ENCODE data around the gene FBXO39.
"Not testable (repeated sequence)": the region's sequence is repeated elsewhere in the genome, so short reads cannot be mapped to it uniquely, and the experiment has no call there.

DNA sequence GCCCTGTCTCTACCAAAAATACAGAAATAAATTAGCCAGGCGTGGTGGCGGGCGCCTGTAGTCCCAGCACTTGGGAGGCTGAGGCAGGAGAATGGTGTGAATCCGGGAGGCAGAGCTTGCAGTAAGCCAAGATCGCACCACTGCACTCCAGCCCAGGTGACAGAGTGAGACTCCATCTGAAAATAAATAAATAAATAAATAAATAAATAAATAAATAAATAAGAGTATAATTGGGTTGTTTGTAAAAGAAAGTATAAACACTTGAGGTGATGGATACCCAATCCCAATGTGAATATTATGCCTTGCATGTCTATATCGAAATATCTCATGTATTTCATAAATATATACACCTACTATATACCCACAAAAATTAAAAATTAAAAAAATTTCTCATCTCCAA is 29.4 kb upstream of the FBXO39 start:
- TF ChIP-seq, protein P1, sequence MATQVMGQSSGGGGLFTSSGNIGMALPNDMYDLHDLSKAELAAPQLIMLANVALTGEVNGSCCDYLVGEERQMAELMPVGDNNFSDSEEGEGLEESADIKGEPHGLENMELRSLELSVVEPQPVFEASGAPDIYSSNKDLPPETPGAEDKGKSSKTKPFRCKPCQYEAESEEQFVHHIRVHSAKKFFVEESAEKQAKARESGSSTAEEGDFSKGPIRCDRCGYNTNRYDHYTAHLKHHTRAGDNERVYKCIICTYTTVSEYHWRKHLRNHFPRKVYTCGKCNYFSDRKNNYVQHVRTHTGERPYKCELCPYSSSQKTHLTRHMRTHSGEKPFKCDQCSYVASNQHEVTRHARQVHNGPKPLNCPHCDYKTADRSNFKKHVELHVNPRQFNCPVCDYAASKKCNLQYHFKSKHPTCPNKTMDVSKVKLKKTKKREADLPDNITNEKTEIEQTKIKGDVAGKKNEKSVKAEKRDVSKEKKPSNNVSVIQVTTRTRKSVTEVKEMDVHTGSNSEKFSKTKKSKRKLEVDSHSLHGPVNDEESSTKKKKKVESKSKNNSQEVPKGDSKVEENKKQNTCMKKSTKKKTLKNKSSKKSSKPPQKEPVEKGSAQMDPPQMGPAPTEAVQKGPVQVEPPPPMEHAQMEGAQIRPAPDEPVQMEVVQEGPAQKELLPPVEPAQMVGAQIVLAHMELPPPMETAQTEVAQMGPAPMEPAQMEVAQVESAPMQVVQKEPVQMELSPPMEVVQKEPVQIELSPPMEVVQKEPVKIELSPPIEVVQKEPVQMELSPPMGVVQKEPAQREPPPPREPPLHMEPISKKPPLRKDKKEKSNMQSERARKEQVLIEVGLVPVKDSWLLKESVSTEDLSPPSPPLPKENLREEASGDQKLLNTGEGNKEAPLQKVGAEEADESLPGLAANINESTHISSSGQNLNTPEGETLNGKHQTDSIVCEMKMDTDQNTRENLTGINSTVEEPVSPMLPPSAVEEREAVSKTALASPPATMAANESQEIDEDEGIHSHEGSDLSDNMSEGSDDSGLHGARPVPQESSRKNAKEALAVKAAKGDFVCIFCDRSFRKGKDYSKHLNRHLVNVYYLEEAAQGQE (IDR thresholded peaks at IDR 0.05; ENCODE audit: insufficient replicate concordance, low read depth), result not testable (repeated sequence)
- TF ChIP-seq, protein P2, sequence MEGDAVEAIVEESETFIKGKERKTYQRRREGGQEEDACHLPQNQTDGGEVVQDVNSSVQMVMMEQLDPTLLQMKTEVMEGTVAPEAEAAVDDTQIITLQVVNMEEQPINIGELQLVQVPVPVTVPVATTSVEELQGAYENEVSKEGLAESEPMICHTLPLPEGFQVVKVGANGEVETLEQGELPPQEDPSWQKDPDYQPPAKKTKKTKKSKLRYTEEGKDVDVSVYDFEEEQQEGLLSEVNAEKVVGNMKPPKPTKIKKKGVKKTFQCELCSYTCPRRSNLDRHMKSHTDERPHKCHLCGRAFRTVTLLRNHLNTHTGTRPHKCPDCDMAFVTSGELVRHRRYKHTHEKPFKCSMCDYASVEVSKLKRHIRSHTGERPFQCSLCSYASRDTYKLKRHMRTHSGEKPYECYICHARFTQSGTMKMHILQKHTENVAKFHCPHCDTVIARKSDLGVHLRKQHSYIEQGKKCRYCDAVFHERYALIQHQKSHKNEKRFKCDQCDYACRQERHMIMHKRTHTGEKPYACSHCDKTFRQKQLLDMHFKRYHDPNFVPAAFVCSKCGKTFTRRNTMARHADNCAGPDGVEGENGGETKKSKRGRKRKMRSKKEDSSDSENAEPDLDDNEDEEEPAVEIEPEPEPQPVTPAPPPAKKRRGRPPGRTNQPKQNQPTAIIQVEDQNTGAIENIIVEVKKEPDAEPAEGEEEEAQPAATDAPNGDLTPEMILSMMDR (IDR thresholded peaks at IDR 0.05; ENCODE audit: insufficient read depth, low read length), result not testable (repeated sequence)
- not testable (repeated sequence) for TF ChIP-seq POLR2AphosphoS5 (IDR thresholded peaks at IDR 0.05; ENCODE audit: low read depth); SPI1 (IDR thresholded peaks at IDR 0.05; ENCODE audit: borderline replicate concordance, low read depth)

Data from HL-60 (cell line).